NCI-H1105 treated with DMSO at 0.1 percent for 48 hours (cell line): Measurements from ENCODE around the gene DHDDS.
A peak's percentile ranks its signal among the peaks of the same experiment; 100 is the strongest.
"Not testable (repeated sequence)": the region's sequence is repeated elsewhere in the genome, so short reads cannot be mapped to it uniquely, and the experiment has no call there.

Source experiments
- DNase-seq: peaks from one replicate; lab custom pipeline; 2025; lab: John Stamatoyannopoulos, UW

DHDDS gene

GRCh38 chr1:26431979-26432695 lies at the start of gene DHDDS:
Gene DHDDS (plus strand): TSS chr1:26432321. CDS start chr1:26432946, 625 bp downstream.
- DNase-seq, result peak; percentile 98

GRCh38 chr1:26384076-26384475 lies 48.0 kb upstream of the DHDDS start:
- no peak for DNase-seq

DNA sequence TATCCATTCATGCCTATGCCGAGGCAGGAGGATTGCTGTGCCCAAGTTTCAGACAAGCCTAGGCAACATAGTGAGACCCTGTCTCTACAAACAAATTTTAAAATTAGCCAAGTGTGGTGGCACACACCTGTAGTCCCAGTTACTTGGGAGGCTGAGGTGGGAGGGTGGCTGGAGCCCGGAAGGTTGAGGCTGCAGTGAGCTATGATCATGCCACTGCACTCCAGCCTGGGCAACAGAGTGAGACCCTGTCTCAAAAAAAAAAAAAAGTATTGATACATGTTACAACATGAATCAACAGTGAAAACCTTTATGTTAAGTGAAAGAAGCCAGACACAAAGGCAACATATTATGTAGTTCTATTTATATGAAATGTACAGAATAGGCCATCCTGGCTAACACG lies 47.1 kb upstream of the DHDDS start:
- DNase-seq, result not testable (repeated sequence)

DNA sequence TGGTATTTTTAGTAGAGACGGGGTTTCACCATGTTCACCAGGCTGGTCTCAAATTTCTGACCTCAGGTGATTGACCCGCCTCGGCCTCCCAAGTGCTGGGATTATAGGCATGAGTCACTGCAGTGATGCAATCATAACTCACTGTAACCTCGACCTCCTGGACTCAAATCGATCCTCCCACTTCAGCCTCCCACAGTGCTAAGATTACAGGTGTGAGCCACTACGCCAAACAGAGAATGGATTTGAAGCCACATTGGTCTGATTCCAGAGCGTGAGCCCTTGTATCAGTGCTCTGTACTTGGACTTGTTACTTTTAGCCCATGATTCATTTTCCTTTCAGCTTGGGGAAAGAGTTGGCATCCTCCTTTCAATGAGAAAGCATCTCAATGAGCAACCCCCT lies 44.7 kb upstream of the DHDDS start:
- no peak for DNase-seq

GRCh38 chr1:26388791-26389445 lies 43.2 kb upstream of the DHDDS start:
- no peak for DNase-seq

GRCh38 chr1:26389604-26390247 lies 42.4 kb upstream of the DHDDS start:
- DNase-seq, result no peak

- no peak for DNase-seq
Observed at GRCh38 chr1:26391450-26391849, 40.7 kb upstream of the DHDDS start.

- no peak for DNase-seq
Observed at GRCh38 chr1:26395754-26396153, 36.4 kb upstream of the DHDDS start.

DNA sequence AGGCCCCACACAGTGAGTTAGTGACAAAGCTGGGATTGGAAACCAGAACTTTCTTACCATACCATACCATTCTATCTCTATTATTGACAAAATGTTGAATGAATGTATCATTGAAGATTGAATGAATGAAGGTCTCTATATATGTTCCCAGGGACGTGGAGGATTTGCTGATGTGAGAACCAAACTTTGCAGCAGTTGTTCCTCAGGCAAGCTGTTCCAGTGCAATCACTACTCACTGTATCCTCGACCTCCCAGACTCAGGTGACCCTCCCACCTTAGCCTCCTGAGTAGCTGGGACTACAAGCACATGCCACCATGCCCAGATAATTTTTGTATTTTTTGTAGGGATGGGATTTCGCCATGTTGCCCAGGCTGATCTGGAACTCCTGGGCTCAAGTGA lies 33.1 kb upstream of the DHDDS start:
- no peak for DNase-seq

DNA sequence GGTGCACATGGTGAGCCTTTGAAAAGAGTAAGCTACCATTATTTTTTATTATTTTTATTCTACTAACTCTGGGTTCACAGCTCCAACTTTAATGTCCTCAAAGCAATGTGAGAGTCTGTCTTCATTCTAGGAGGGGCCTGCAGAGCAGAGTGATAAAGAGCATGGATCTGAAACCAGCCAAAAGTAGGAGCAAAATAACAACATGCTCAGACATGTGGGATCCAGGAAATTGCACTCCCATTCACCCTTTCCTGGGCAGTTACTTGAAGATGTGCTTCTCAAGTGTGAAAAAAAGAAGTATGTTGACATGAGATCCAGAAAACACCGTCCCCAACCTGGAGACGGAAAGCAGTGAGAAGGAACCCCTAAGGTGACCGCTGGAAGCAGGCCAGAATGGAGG lies 30.2 kb upstream of the DHDDS start:
- DNase-seq, result no peak

DNA sequence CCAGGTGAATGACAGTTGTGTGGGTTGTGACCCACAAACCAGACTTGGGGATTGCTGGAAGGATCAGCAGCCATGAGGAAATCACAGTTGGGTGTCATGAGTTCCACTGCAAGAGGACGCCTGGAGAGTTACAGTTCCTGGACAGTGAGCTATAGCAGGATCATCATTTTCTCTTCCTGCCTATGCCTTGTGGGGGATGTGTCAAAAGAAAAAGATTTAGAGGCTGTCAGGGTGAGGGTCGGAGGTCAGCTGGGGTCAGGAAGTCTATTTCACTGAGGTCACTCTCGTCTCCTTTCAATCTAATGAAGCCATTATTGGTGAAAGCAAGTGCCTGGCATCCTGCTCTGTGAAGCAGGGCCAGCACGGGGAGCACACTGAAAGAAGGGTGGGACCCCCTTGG lies 28.5 kb upstream of the DHDDS start:
- DNase-seq, result no peak

GRCh38 chr1:26404641-26405040 lies 27.5 kb upstream of the DHDDS start:
- no peak for DNase-seq

DNA sequence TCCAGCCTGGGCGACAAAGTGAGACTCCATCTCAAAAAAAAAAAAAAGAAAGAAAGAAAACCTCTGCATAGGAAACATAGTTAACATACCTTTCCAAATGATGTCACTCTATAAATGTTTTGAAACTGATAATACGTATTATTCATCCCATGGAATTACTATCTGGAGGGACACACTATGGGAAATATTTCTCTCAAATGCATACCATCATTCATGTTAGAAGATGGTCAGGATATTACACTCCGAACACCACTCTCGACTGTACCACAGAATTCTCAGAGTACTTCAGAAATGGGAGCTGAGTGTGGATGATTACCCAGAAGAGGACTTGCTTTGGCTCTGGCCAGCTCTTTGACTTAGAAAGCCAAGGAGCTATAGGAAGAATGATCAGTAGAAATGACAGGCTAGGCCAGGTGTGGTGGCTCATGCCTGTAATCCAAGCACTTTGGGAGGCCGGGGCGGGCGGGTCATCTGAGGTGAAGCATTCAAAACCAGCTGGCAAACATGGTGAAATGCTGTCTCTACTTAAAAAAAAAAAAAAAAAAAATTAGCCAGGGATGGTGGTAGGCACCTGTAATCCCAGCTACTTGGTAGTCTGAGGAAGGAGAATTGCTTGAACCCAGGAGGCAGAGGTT lies 26.7 kb upstream of the DHDDS start:
- DNase-seq, result no peak

- DNase-seq, result no peak
Observed at GRCh38 chr1:26408604-26409003, 23.5 kb upstream of the DHDDS start.

GRCh38 chr1:26409191-26409807 lies 22.8 kb upstream of the DHDDS start:
- DNase-seq, result no peak

- no peak for DNase-seq
Observed at GRCh38 chr1:26410706-26411623, 21.2 kb upstream of the DHDDS start, which contains the start of gene LIN28A. Gene LIN28A (plus strand): TSS chr1:26410817. CDS start chr1:26410892, 75 bp downstream.

DNA sequence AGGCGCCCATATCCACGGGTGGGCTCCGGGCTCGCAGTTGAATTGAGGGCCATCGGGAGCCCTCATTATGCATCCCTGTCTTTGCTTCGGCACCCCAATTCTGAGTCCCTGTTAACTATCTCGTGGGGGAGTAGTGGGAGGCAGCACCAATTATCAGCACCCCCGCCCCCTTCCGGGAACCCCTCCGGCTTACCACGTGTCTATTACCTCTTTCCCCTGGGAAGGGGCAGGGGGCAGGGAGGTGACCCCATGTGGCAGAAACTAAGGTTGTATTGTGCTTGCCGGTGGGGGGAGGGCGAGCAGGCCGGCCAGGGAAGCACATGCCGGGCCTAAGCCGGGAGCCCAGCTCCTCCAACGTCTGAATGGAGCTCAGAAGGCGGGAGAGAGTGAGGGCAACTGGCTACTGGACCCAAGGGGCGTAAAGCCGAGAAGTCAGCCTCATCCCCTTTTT lies 20.5 kb upstream of the DHDDS start:
- DNase-seq, result no peak

DNA sequence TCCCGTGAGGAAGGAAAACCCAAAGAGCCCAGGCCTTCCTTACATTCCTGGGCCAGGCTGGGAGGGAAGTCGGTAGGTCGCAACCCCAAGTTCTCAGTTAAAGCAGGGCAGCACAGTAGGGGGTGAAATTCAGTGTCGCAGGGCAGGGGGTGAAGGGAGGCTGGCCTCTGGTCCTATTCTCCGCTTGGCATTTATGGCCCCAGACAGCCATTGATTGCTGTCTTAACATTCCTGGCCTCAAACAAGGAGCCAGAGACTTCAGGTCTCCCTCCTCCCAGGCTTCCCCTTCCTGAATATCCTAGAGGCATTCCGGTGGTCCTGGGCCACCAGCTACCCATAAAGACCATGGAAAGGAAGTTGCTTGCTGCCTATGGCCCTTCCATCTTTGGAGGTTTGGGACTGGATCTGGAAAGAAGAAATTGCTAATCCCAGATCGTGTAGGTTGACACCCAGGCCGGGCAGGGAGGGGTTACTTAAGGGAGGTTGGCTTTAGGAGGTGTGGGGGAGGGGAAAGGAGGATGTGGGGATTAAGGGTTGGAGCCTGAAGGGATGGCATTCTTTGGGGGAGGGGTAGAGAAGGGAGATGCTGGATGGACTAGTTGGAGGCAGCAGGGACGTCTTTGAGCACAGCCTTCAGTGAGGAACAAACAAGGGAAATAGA lies 19.8 kb upstream of the DHDDS start:
- DNase-seq, result no peak

- DNase-seq, result no peak
Observed at GRCh38 chr1:26413031-26413430, 19.1 kb upstream of the DHDDS start.

- DNase-seq, result peak; percentile 72
Observed at GRCh38 chr1:26417111-26417759, 14.9 kb upstream of the DHDDS start.
